Muscle of leg (tissue), 16 donors: ENCODE results near the gene DSCAML1. TPM values are rescaled to one million over a fixed set of nuclear protein-coding genes. Genes with fewer than 3 reads are reported as not detected.

Experiments used
- DNase-seq: peaks from one replicate; pipeline ENCODE4 v3.0.0; 2013
- H3K27ac ChIP-seq: one replicate; pipeline ENCODE4 v1.5.1; 2013; ENCODE audit warnings: mild to moderate bottlenecking, low read length, control low read depth
- H3K27me3 ChIP-seq: one replicate; pipeline ENCODE4 v1.6.1; 2013; ENCODE audit warnings: low read length; ENCODE audit not compliant: control insufficient read depth, insufficient read depth
- H3K36me3 ChIP-seq: one replicate; pipeline ENCODE4 v1.6.1; 2013; ENCODE audit warnings: low read length; ENCODE audit not compliant: control insufficient read depth, insufficient read depth
- H3K4me1 ChIP-seq: one replicate; pipeline ENCODE4 v1.6.1; 2013; ENCODE audit warnings: low read length; ENCODE audit not compliant: control insufficient read depth, insufficient read depth
- H3K4me3 ChIP-seq: one replicate; pipeline ENCODE4 v1.5.1; 2013; ENCODE audit warnings: low read length, control low read depth
- H3K9me3 ChIP-seq: replicated peaks from 2 replicates; pipeline ENCODE4 v1.6.1; 2013; ENCODE audit warnings: low read depth, low read length; ENCODE audit not compliant: control insufficient read depth
- WGBS: methylation state at CpG from one replicate; pipeline ENCODE4 v1.1.5; 2013; ENCODE audit warnings: missing lambda C conversion rate; ENCODE audit not compliant: insufficient coverage; 5-methylcytosine and 5-hydroxymethylcytosine counted together
- long read RNA-seq, 11 donors: transcript quantifications; one replicate each; lab custom pipeline, GENCODE V29; 2026
- polyA plus RNA-seq, 8 donors: library from polyadenylated mRNA; unstranded; fragments of 120-200 nt; gene quantifications; one replicate each; pipeline versions ENCODE4 v1.2.1 to v1.2.3, GENCODE V29; 2013; ENCODE audit warnings: inconsistent platforms in 1 of 8, low replicate concordance in 1 of 8; ENCODE audit not compliant: insufficient read length in 8 of 8, insufficient read depth in 1 of 8
- total RNA-seq: library from RNA; stranded (reverse); fragments of 120-200 nt; gene quantifications from one replicate; pipeline ENCODE4 v1.2.4, GENCODE V29; 2013

Gene DSCAML1, protein sequence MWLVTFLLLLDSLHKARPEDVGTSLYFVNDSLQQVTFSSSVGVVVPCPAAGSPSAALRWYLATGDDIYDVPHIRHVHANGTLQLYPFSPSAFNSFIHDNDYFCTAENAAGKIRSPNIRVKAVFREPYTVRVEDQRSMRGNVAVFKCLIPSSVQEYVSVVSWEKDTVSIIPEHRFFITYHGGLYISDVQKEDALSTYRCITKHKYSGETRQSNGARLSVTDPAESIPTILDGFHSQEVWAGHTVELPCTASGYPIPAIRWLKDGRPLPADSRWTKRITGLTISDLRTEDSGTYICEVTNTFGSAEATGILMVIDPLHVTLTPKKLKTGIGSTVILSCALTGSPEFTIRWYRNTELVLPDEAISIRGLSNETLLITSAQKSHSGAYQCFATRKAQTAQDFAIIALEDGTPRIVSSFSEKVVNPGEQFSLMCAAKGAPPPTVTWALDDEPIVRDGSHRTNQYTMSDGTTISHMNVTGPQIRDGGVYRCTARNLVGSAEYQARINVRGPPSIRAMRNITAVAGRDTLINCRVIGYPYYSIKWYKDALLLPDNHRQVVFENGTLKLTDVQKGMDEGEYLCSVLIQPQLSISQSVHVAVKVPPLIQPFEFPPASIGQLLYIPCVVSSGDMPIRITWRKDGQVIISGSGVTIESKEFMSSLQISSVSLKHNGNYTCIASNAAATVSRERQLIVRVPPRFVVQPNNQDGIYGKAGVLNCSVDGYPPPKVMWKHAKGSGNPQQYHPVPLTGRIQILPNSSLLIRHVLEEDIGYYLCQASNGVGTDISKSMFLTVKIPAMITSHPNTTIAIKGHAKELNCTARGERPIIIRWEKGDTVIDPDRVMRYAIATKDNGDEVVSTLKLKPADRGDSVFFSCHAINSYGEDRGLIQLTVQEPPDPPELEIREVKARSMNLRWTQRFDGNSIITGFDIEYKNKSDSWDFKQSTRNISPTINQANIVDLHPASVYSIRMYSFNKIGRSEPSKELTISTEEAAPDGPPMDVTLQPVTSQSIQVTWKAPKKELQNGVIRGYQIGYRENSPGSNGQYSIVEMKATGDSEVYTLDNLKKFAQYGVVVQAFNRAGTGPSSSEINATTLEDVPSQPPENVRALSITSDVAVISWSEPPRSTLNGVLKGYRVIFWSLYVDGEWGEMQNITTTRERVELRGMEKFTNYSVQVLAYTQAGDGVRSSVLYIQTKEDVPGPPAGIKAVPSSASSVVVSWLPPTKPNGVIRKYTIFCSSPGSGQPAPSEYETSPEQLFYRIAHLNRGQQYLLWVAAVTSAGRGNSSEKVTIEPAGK (N-terminal part only)
- total RNA-seq (0.80 TPM), polyA plus RNA-seq (under 1 TPM; 0.28 to 0.78 (median 0.53) TPM)
- long read RNA-seq, donor 1: 0 reads
- long read RNA-seq, donor 2: 0 reads
- long read RNA-seq, donor 3: 0 reads
- long read RNA-seq, donor 4: 0 reads
- long read RNA-seq, donor 5: 0 reads
- long read RNA-seq, donor 6: 0 reads
- long read RNA-seq, donor 7: 0 reads
- long read RNA-seq, donor 8: 0 reads
- long read RNA-seq, donor 9: 0 reads
- long read RNA-seq, donor 10: 0 reads
- long read RNA-seq, donor 11: 0 reads

- Histone ChIP-seq H3K4me3 (peak within 1 kb of the TSS; percentile 8), H3K27me3 (peaks cover 74% of the 10 kb centered on the region), H3K4me1 (peaks cover 11% of the 10 kb centered on the region), H3K36me3 (no peaks in the 10 kb centered on the region), H3K9me3 (no peaks in the 10 kb centered on the region), H3K27ac (no peak within 1 kb of the TSS)
- under 1% methylated on average over 64 of the region's 66 CpGs for WGBS
- no peak for DNase-seq
These were observed at the start of gene DSCAML1 for GRCh38 chr11:117796872-117797529. DSCAML1 (minus strand) TSS chr11:117797216; CDS start chr11:117797079, 137 bp downstream.

GRCh38 chr11:117843666-117844484 lies 46.9 kb upstream of the DSCAML1 start:
- Histone ChIP-seq H3K9me3 (no peaks in the 10 kb centered on the region), H3K4me3 (no peak overlapping the region), H3K4me1 (peaks cover 10% of the 10 kb centered on the region), H3K27ac (no peak overlapping the region), H3K36me3 (peaks cover 38% of the 10 kb centered on the region), H3K27me3 (no peaks in the 10 kb centered on the region)
- DNase-seq: peak; percentile 75
- WGBS: 5% methylated on average over 3 of the region's 9 CpGs

GRCh38 chr11:117842131-117842941 lies 45.3 kb upstream of the DSCAML1 start:
- 68% methylated on average over 14 of the region's 16 CpGs for WGBS
- Histone ChIP-seq H3K27ac (peak overlapping the region; percentile 39), H3K4me1 (peaks cover 10% of the 10 kb centered on the region), H3K36me3 (peaks cover 54% of the 10 kb centered on the region), H3K4me3 (no peak overlapping the region), H3K9me3 (no peaks in the 10 kb centered on the region), H3K27me3 (no peaks in the 10 kb centered on the region)
- peak; percentile 49 for DNase-seq

DNA sequence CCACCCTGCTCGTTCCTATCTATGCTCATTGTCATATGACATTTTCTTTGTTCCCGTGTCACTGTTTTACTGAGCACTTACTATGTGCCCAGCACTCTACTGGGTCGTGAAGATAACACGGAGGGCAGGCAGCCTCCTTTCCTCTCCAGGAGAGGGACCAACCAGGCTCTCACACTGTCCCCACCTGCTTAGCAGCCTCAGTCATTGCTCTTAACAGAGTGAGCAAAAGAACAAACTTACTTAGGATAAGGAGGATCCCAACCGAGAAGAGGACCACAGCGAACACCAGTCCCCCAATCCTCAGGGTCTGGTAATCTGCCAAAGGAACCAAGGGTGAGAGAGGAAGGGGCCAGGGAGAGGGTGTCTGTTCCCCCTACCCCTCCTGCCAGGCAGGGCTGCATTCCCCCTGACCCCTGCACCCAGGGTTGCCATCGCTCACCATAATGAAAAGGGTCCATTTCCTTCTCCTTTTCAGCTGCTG lies 44.6 kb upstream of the DSCAML1 start:
- WGBS: 86% methylated on average over 4 of the region's 7 CpGs
- DNase-seq: no peak
- H3K36me3 ChIP-seq: peaks cover 60% of the 10 kb centered on the region
- no peak overlapping the region for H3K4me3 ChIP-seq
- peaks cover 10% of the 10 kb centered on the region for H3K4me1 ChIP-seq
- no peak overlapping the region for H3K27ac ChIP-seq
- H3K27me3 ChIP-seq: no peaks in the 10 kb centered on the region
- H3K9me3 ChIP-seq: no peaks in the 10 kb centered on the region

GRCh38 chr11:117840881-117841550 lies 44.0 kb upstream of the DSCAML1 start:
- DNase-seq: no peak
- WGBS: 95% methylated on average over 9 of the region's 11 CpGs
- Histone ChIP-seq H3K4me3 (no peak overlapping the region), H3K27ac (no peak overlapping the region), H3K36me3 (peaks cover 64% of the 10 kb centered on the region), H3K4me1 (peaks cover 10% of the 10 kb centered on the region), H3K27me3 (no peaks in the 10 kb centered on the region), H3K9me3 (no peaks in the 10 kb centered on the region)

- no peak overlapping the region for H3K27ac ChIP-seq
- peaks cover 68% of the 10 kb centered on the region for H3K36me3 ChIP-seq
- no peaks in the 10 kb centered on the region for H3K9me3 ChIP-seq
- peaks cover 10% of the 10 kb centered on the region for H3K4me1 ChIP-seq
- H3K4me3 ChIP-seq: no peak overlapping the region
- no peak for DNase-seq
- no peaks in the 10 kb centered on the region for H3K27me3 ChIP-seq
- 93% methylated on average over 6 of the region's 10 CpGs for WGBS
These were observed 43.2 kb upstream of the DSCAML1 start for GRCh38 chr11:117839936-117840813.

DNA sequence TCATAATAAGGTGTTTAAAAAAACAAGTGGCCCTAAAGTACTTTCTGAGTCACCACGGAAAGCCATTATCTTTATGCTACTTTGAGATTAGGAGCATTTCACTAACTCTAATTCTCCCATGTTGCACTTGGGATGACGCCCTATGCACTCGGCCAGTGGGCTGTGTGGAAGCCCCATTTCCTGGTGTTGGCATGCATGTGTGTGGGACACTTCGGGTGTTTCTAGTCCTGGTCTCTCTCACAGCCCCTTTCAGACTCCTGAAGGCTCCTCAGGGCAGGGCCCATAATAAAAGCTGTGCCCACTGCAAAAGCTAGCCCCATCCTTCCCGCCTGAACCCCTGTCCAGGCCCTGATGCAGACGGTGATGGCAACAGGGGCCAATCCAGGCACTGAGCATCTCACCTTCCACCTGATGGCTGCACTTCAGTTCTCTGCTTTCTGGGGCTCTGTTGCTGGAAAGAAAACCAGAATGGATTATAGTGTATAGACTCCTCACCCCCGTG lies 42.4 kb upstream of the DSCAML1 start:
- Histone ChIP-seq H3K27ac (no peak overlapping the region), H3K27me3 (no peaks in the 10 kb centered on the region), H3K4me3 (no peak overlapping the region), H3K36me3 (peaks cover 75% of the 10 kb centered on the region), H3K9me3 (no peaks in the 10 kb centered on the region), H3K4me1 (peaks cover 11% of the 10 kb centered on the region)
- no peak for DNase-seq
- WGBS: 100% methylated on average over 4 of the region's 7 CpGs
